ENCODE measurements around the gene MLLT3.

MLLT3 gene

DNA sequence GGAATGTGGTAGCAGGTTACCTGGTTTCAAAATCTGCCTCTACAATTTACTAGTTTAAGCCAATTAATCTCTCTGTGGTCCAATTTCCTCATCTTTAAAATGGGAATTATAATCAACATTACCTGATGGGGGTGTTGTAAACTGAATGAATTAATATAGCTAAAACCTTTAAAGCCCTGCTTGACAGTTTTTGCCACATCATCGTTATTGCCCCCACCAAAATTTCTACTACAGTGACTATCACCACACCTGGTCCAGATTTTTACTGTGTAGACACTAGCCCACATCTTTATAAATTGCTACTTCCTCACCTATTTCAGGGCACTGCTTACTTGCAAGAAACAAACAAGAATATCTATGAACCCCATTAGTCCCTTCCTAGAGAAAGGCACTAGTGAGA is 65.0 kb downstream of the MLLT3 start:
- WGBS (ENCODE audit: extremely low coverage, insufficient coverage, insufficient read length), result no CpG with 5 or more reads among the region's 1 CpG
- Histone ChIP-seq H3K36me3 (ENCODE audit: control insufficient read depth in 1 of 2, insufficient read depth in 2 of 2, low read length in 2 of 2) (no peaks in the 10 kb centered on the region), H2BK5ac (ENCODE audit: low read depth, low read length, poor library complexity) (no peak overlapping the region)

GRCh38 chr9:20553558-20554149 is 68.6 kb downstream of the MLLT3 start:
- Histone ChIP-seq H3K4ac (ENCODE audit: low read depth, low read length) (no peak overlapping the region), H4K91ac (ENCODE audit: low read depth, low read length) (no peak overlapping the region), H3K4me2 (ENCODE audit: low read length) (no peak overlapping the region)

More for the DNA sequence above, 65.0 kb downstream of the MLLT3 start:
- no peak overlapping the region for H4K91ac ChIP-seq (ENCODE audit: low read depth, low read length)
- H3K27ac ChIP-seq (ENCODE audit: low read depth, low read length), result no peak overlapping the region
- H3K23ac ChIP-seq (ENCODE audit: low read length), result no peak overlapping the region
- H3K79me1 ChIP-seq (ENCODE audit: low read length), result no peaks in the 10 kb centered on the region
- H3K27me3 ChIP-seq (ENCODE audit: insufficient read depth, low read length), result no peaks in the 10 kb centered on the region
- no peaks in the 10 kb centered on the region for H3K79me2 ChIP-seq (ENCODE audit: control insufficient read depth, insufficient read depth, low read length, poor library complexity)
- H4K12ac ChIP-seq (ENCODE audit: low read depth, low read length), result no peak overlapping the region
- H4K8ac ChIP-seq (ENCODE audit: low read depth, low read length), result no peak overlapping the region
- no peak overlapping the region for H2BK120ac ChIP-seq (ENCODE audit: insufficient read depth, low read length, poor library complexity)
- H3K4ac ChIP-seq (ENCODE audit: low read depth, low read length), result no peak overlapping the region
- H3K9me3 ChIP-seq (ENCODE audit: insufficient read depth, low read depth, low read length), result no peaks in the 10 kb centered on the region
- no peak for DNase-seq
- no peak overlapping the region for H2AFZ ChIP-seq (ENCODE audit: insufficient read depth, low read length, poor library complexity)
- no peak overlapping the region for H3K9ac ChIP-seq (ENCODE audit: low read length)
- H3K18ac ChIP-seq (ENCODE audit: low read length), result no peak overlapping the region
- H3K4me2 ChIP-seq (ENCODE audit: low read length), result no peak overlapping the region
- no peak overlapping the region for H2BK12ac ChIP-seq (ENCODE audit: low read length)
- no peak overlapping the region for H2AK5ac ChIP-seq (ENCODE audit: low read length)
- H3K4me3 ChIP-seq (ENCODE audit: low read depth, low read length), result no peak overlapping the region
- no peak overlapping the region for H3K14ac ChIP-seq (ENCODE audit: low read length)
- peaks cover 0 to 2% of the 10 kb centered on the region in 2 experiments for H3K4me1 ChIP-seq (ENCODE audit: control insufficient read depth in 1 of 2, insufficient read depth in 2 of 2, low read length in 2 of 2)

DNA sequence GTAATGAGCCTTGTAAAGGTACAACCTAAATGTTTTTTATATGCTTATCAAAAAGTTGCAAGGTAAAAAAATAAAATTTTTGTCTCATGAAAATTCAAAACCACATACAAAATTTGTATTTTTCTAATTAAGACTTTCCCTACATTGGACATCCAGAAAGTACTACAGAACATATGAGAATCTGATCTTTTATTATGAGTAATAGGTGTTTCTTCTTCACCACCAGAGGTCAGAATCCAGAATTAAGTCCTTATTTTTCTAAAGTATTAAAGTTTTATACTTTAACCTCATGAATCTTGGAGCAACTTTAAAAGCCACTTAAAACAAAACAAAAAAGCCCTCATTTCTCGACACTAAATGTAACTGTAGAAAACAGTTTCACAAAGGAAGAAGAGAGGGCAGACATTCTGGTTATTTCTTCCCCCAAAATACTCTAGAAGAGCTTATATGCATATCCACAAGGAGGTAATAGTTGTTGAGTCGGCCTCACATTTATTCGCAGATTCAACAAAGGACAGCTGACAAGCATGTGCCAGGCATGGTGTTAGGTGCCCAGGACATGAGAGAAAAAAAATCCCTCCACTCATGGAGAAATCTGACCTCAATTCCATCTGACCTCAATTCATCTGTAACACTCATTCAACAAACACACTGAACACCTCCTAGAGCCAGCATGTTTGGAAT is 69.3 kb downstream of the MLLT3 start:
- no peak overlapping the region for H4K91ac ChIP-seq (ENCODE audit: low read depth, low read length)
- no peak overlapping the region for H3K4me3 ChIP-seq (ENCODE audit: low read depth, low read length)
- no peaks in the 10 kb centered on the region for H3K36me3 ChIP-seq (ENCODE audit: control insufficient read depth in 1 of 2, insufficient read depth in 2 of 2, low read length in 2 of 2)
- H3K27me3 ChIP-seq (ENCODE audit: insufficient read depth, low read length), result no peaks in the 10 kb centered on the region
- no peak overlapping the region for H2BK120ac ChIP-seq (ENCODE audit: insufficient read depth, low read length, poor library complexity)
- H3K18ac ChIP-seq (ENCODE audit: low read length), result no peak overlapping the region
- no peaks in the 10 kb centered on the region for H3K79me1 ChIP-seq (ENCODE audit: low read length)
- no peaks in the 10 kb centered on the region for H3K9me3 ChIP-seq (ENCODE audit: insufficient read depth, low read depth, low read length)
- no peak overlapping the region for H2AK5ac ChIP-seq (ENCODE audit: low read length)
- H2BK5ac ChIP-seq (ENCODE audit: low read depth, low read length, poor library complexity), result no peak overlapping the region
- no peak overlapping the region for H2AFZ ChIP-seq (ENCODE audit: insufficient read depth, low read length, poor library complexity)
- H3K9ac ChIP-seq (ENCODE audit: low read length), result no peak overlapping the region
- no peak for DNase-seq
- no peak overlapping the region for H3K14ac ChIP-seq (ENCODE audit: low read length)
- H3K4me2 ChIP-seq (ENCODE audit: low read length), result no peak overlapping the region
- H4K8ac ChIP-seq (ENCODE audit: low read depth, low read length), result no peak overlapping the region
- no peak overlapping the region for H4K12ac ChIP-seq (ENCODE audit: low read depth, low read length)
- H3K27ac ChIP-seq (ENCODE audit: low read depth, low read length), result no peak overlapping the region
- H3K23ac ChIP-seq (ENCODE audit: low read length), result no peak overlapping the region
- H3K79me2 ChIP-seq (ENCODE audit: control insufficient read depth, insufficient read depth, low read length, poor library complexity), result no peaks in the 10 kb centered on the region
- H2BK12ac ChIP-seq (ENCODE audit: low read length), result no peak overlapping the region
- WGBS (ENCODE audit: extremely low coverage, insufficient coverage, insufficient read length), result no CpG with 5 or more reads among the region's 3 CpGs
- H3K4ac ChIP-seq (ENCODE audit: low read depth, low read length), result no peak overlapping the region
- H3K4me1 ChIP-seq (ENCODE audit: control insufficient read depth in 1 of 2, insufficient read depth in 2 of 2, low read length in 2 of 2), result peaks cover 0 to 2% of the 10 kb centered on the region in 2 experiments

More at GRCh38 chr9:20553558-20554149, 68.6 kb downstream of the MLLT3 start:
- Histone ChIP-seq H3K79me1 (ENCODE audit: low read length) (no peaks in the 10 kb centered on the region), H3K36me3 (ENCODE audit: control insufficient read depth in 1 of 2, insufficient read depth in 2 of 2, low read length in 2 of 2) (no peaks in the 10 kb centered on the region), H3K4me3 (ENCODE audit: low read depth, low read length) (no peak overlapping the region), H2BK12ac (ENCODE audit: low read length) (no peak overlapping the region), H3K18ac (ENCODE audit: low read length) (no peak overlapping the region), H3K79me2 (ENCODE audit: control insufficient read depth, insufficient read depth, low read length, poor library complexity) (no peaks in the 10 kb centered on the region), H2AK5ac (ENCODE audit: low read length) (no peak overlapping the region), H3K23ac (ENCODE audit: low read length) (no peak overlapping the region), H3K4me1 (ENCODE audit: control insufficient read depth in 1 of 2, insufficient read depth in 2 of 2, low read length in 2 of 2) (peaks cover 0 to 2% of the 10 kb centered on the region in 2 experiments), H4K12ac (ENCODE audit: low read depth, low read length) (no peak overlapping the region), H4K8ac (ENCODE audit: low read depth, low read length) (no peak overlapping the region), H2BK5ac (ENCODE audit: low read depth, low read length, poor library complexity) (no peak overlapping the region), H3K9ac (ENCODE audit: low read length) (no peak overlapping the region), H2BK120ac (ENCODE audit: insufficient read depth, low read length, poor library complexity) (no peak overlapping the region), H3K9me3 (ENCODE audit: insufficient read depth, low read depth, low read length) (no peaks in the 10 kb centered on the region), H3K27ac (ENCODE audit: low read depth, low read length) (no peak overlapping the region), H3K27me3 (ENCODE audit: insufficient read depth, low read length) (no peaks in the 10 kb centered on the region), H3K14ac (ENCODE audit: low read length) (no peak overlapping the region), H2AFZ (ENCODE audit: insufficient read depth, low read length, poor library complexity) (no peak overlapping the region)
- DNase-seq, result no peak
- no CpG with 5 or more reads among the region's 1 CpG for WGBS (ENCODE audit: extremely low coverage, insufficient coverage, insufficient read length)

GRCh38 chr9:20551835-20552234 is 70.5 kb downstream of the MLLT3 start:
- Histone ChIP-seq H3K9ac (ENCODE audit: low read length) (no peak overlapping the region), H3K9me3 (ENCODE audit: insufficient read depth, low read depth, low read length) (no peaks in the 10 kb centered on the region), H3K79me2 (ENCODE audit: control insufficient read depth, insufficient read depth, low read length, poor library complexity) (no peaks in the 10 kb centered on the region), H2BK120ac (ENCODE audit: insufficient read depth, low read length, poor library complexity) (no peak overlapping the region), H3K4me2 (ENCODE audit: low read length) (no peak overlapping the region), H2AK5ac (ENCODE audit: low read length) (no peak overlapping the region), H3K4ac (ENCODE audit: low read depth, low read length) (no peak overlapping the region), H4K8ac (ENCODE audit: low read depth, low read length) (no peak overlapping the region), H3K4me1 (ENCODE audit: control insufficient read depth in 1 of 2, insufficient read depth in 2 of 2, low read length in 2 of 2) (peaks cover 0 to 2% of the 10 kb centered on the region in 2 experiments), H2BK12ac (ENCODE audit: low read length) (no peak overlapping the region), H2AFZ (ENCODE audit: insufficient read depth, low read length, poor library complexity) (no peak overlapping the region), H3K79me1 (ENCODE audit: low read length) (no peaks in the 10 kb centered on the region), H3K27me3 (ENCODE audit: insufficient read depth, low read length) (no peaks in the 10 kb centered on the region), H3K23ac (ENCODE audit: low read length) (no peak overlapping the region), H3K4me3 (ENCODE audit: low read depth, low read length) (no peak overlapping the region), H3K36me3 (ENCODE audit: control insufficient read depth in 1 of 2, insufficient read depth in 2 of 2, low read length in 2 of 2) (no peaks in the 10 kb centered on the region), H4K12ac (ENCODE audit: low read depth, low read length) (no peak overlapping the region), H2BK5ac (ENCODE audit: low read depth, low read length, poor library complexity) (no peak overlapping the region), H3K18ac (ENCODE audit: low read length) (no peak overlapping the region), H3K14ac (ENCODE audit: low read length) (no peak overlapping the region), H3K27ac (ENCODE audit: low read depth, low read length) (no peak overlapping the region), H4K91ac (ENCODE audit: low read depth, low read length) (no peak overlapping the region)
- no peak for DNase-seq
- no CpG with 5 or more reads among the region's 5 CpGs for WGBS (ENCODE audit: extremely low coverage, insufficient coverage, insufficient read length)

All from trophoblast cell (in vitro differentiated cells and primary cell).